Activated CD8-positive, alpha-beta memory T cell treated with anti-CD3 and anti-CD28 coated beads, Interleukin-2, amount 50 U/mL, for 4 hours (primary cell): ENCODE measurements around the gene CCDC91.

ENCODE experiments used
- DNase-seq: peaks from one replicate; pipeline ENCODE4 v3.0.0-alpha.2; 2020

The CCDC91 gene

DNA sequence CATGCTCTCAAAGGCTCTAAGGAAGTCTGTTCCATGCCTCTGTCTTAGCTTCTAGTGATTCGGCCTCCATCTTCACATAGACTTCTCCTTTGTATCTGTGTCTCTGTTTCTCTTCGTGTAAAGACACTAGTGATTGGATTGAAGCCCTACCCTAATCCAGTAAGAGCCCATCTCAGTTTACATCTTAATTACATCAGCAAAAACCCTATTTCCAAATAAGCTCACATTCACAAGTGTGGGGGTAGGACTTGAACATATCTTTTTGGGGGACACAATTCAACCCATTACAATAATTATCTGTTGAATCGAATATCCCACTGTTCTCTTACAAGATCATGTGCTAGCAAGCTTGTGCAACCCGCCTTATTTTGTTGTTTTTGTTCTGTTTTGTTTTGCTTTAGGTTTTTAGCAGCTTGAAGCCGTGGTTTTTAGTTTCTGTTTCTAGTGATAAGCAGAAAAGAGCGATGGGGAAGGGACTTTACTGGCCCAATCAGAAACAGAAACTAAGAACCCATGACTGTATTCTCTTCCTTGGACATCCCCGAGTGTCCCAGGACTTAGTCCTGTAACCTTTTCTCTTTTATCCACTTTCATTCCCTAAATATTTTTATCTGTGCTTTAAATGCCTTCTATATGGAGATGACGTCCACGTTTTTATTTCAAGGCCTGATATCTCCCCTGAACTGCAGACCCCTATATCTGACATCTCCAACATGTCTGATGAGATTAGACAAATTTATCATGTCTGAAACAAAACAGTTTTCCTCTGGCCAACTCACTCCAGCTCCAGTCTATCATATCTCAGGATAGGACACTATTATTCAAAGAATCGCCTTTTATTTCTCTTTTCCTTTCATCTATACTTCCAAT, 353.0 kb downstream of the CCDC91 start:
- no peak for DNase-seq

DNA sequence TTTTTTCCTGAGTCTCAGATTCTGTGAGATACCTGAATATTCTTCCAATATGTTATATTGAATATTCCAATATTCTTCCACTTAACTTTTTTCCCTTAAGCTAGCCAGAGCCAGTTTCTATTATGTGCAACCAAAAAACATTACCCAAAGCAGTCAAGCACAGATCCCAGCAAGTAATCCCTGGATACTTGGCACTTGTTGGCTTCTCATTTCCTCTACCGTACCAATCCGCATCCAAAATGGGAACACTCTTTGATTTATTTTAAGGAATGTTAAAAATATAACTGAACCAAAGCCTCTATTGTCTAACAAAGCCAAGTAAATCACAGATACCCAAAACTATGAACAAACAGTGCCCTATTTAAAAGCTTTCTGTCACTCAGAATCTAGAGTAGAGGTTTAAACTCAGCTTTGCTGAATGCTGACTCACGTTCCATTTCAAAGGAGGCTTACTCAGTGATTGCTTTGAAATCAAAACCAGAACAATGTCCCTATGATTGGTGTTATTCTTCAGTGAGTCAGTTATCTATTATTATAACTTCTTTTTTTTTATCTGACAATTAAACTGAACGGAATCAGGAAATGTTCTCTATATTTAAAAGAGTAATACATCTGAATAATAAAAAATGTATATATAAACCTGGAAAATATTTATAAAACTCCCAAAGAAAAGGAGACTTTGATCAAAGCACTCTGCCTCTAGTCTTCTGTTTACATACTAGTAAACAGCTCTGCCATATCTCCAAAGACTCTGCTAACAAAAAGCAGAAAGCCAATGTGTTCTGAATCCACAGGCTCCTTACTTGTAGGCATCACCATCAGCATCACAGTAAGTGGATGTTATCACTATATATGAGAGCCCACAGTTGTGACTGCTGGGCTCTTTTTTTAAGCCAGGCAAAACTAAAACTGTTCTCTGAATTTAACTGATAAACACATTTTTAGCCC, 360.8 kb downstream of the CCDC91 start:
- no peak for DNase-seq

DNA sequence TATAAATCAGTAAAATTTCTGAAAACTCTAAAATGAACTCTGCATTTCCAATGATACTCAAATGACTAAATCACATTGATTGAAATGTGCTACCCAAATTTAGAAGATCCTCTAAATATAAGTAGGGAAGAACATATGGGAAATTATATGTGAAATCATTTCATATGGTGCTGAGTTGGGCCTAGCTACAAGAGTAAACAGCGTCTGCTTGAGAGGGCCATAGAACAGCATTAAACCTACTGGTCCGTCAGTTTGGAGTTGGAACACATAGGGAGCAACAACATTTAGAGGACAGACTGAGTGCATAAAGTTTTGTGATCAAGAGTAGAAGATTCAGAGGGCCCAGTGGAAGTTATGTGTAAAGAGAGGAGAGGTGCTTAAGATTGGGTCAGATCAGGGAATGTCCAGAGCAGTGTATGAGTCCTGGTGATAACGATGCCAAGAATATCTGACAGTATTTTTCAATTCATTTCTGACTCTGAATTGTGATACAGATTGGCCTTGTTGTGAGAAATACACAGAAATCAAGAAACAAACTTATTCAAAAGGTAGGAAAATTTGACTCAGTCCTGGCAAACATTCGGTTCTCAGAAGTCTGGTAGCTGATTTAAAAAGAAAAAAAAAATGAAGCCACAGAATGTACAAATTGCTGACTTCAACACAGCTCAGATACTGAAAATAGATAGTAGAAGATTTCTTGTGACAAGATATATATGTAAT, 362.2 kb downstream of the CCDC91 start:
- DNase-seq, result no peak

DNA sequence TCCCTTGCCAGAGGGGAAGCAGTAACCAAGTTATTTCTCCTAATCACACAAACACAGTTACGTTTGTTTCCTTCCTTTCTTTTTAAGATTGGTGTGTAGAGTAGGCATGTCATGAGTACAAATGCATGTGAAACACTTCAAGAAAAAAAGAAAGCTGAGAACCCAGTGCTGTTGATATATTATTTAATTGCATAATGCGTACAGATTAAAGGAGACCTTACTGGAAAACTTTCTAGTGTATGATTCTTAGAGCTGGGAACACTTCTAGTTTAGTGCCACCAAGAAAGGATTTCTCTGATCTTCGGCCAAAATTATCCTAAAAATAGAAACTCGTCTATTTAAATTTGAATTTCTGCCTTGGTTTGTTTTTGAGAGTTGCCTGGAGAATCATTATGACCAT, 365.5 kb downstream of the CCDC91 start:
- DNase-seq, result no peak

DNA sequence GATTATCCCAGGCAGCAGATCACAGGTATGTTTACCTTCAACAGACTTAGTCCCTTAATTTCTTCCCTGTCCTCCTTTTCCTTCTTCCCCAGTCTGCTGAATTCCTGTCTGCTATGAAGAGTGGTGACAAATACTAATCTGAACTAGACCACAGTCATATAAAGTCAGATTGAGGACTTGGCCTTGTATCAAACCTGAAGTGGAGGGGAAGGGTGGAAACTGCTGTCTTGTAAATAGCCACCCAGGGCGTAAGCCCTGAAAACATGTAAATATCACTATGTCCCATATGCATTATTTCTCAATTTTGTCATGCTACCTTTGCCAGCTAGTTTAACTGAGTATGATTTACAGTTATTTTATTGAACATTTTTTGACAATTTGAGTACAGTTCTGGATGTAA, 368.0 kb downstream of the CCDC91 start:
- DNase-seq, result no peak

DNA sequence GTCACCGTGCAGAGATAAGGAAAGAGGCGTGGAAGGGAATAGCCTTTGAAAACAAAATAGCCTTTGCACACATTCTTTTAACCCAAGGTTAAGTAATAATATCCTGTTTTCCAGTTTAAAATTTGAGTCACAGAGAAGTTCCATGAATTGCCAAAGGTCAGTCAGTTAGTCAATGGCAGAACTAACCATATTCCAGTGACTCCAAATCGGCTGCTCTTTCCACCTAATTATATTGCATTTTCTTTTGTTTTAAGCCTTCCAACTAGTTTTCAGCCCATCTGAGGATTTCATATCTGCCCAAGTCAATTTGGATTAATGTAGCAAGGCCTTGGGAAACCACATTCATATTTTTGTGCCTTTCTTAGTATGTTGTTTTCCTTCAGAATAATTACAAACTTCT, 373.0 kb downstream of the CCDC91 start:
- no peak for DNase-seq

DNA sequence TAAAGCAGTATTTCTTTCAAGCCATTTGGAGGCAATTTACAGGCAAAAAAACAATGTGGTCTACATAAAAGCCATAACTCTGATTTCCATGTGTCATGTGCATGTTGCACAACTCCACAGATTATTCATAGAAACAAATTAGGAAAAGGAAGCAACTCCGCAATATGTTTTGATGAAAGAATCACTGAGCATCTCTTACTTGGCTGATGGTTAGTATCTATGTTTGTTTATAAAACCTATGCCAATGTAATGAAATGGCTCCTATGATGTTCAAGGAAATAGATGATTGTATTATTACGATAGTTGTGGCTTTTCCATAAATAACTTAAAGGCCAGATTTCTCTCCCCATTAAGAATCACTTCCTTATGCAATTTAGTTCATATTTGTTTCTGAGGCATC, 373.7 kb downstream of the CCDC91 start:
- DNase-seq, result no peak

DNA sequence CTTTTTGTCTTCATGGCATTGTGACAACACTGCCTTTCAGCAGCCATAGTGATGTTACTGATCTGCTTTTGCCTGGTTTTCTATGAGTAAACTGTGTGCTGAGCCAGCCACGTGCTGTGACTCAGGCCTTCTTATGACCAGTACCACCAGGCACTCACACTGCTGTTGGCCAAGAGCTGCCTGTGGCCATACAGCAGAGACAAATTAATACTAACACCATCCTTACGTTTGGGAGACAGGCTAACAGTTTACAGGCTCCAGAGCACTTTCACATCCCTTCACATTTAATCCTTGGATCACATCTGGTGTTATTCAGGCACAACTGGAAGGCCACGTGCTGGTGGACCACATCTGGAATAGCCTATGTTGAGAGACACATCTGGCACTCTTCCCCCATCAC, 377.9 kb downstream of the CCDC91 start:
- no peak for DNase-seq

DNA sequence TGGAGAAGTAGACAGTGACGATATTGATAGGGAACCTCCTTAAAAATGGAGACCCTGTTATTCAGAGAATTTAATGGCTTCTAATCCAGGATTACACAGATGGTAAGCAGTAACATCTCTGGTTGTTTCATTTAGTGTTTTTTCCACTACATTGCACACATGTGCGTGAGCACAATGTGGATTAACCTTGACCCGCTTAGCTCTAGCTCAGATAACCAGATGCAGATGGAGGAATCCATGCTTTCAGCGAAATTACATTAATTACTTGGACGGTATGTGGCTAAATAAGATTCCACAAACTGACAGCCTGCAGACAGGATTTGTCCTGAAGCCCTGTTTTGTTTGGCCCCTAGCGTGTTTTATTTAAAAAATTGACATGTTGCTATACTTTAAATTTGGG, 378.4 kb downstream of the CCDC91 start:
- DNase-seq, result no peak

DNA sequence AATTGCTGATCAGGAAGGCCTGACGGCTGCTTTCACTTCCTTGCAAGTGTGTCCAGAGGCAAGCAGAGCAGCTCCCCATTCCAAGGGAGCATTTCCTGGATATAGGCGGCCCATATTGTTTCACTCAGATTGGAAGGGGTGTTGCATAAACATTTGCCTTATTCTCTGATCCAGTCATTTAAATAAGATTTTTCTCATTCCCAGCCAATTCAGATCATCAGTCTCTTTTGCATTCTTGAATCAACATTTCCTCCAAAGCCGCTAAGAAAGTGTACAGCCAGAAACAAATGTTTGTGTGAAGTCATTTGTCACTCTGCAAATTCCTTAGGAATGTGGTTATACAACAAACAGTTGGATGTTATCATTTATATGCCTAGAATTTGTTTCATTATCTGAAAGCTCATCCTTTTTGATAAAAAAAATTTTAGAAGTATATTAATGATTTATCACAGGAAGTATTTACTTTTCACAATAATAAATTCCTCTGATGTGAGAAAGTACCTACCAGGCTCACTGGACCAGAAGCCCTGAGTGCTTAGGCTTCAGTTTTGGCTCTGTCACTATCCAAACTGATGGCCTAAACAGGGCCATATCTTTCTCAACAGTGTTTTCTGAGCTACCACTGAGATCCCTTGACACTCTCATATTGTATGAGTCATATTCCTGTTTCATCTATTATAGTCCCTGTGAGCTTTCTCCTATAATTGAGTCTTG, 379.6 kb downstream of the CCDC91 start:
- DNase-seq, result no peak

DNA sequence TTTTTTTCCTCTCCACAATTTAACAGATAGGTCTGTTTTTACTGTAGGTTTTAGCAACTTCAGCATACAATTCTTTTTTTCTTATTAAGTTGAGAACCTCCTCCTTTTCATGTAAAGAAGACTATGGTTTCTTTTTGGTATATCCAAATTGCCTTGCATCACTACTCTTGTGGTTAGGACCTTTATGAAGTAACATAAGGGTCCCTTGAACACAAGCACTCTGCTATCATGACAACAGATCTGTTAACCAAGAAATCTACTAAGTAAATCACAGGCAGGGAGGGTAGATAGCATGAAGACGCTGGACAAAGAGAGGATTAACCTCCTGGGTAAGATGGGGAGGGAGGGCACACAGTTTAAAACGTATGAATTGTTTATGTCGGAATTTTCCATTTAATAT, 380.6 kb downstream of the CCDC91 start:
- DNase-seq, result no peak

DNA sequence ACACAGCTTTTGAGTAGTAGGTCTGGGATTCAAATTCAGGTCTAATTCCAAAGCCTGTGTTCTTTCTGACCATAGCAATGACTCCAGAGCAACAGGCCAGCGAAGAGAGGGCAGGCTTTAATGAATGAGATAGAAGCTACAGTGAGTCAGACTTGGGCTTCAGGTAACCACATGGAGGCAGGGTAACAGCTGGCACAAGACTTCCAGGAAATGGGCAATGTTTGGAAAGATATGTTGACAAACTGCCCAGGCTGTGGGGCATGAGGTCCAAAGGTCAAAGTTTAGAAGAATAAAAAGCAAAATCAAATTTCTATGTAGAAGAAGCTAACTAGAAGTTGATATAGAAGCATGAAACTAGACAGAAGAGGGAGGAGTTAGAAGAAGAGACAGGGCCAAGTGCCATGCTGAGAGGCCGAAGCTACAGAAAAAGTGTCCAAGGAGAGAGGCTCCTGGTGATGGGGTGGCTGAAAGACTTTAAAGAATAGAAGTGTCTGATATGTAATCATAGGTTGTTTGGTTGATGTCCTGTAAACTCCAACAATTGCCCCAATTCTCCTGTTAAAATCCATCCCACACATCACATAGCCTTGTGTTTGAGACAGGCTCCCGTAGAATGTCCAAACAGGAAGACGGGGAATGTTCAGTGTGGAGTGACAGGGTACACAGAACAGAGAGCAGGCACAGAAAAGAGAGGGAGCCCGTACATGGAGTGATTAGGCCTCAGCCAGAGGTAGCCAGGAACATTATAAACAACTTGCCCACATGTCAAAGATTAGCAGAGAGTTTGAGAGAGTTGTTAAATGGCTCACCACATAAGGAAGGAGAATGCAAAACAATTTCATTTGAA, 384.7 kb downstream of the CCDC91 start:
- DNase-seq, result no peak

DNA sequence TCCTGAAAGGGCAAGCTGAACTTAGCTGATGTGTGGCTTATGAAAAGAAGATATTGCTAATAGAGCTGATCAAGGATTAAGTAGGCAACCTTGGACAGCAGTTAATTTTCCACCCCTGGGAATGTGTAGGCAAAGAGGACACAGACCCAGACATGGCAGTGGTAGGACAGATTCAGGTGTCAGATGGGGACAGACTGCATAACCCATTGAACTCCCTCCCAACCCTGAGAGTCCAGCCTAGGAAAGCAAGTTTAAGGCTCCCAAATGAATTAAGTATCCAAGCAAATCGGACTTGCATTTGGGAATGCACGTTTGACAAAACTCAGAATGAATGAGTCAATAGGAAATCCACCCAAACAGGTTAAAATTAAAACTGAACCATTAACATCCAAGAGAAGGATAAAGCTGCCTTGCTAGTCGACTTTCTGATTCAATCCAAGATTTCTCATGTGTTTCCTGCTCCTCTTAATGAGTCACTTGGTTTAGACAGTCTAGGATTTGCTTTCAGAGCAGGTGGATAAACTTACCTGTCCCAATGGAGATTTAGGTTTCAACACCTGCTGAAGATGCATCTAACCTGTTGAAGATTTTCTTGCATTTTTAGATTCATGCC, 385.4 kb downstream of the CCDC91 start:
- no peak for DNase-seq

DNA sequence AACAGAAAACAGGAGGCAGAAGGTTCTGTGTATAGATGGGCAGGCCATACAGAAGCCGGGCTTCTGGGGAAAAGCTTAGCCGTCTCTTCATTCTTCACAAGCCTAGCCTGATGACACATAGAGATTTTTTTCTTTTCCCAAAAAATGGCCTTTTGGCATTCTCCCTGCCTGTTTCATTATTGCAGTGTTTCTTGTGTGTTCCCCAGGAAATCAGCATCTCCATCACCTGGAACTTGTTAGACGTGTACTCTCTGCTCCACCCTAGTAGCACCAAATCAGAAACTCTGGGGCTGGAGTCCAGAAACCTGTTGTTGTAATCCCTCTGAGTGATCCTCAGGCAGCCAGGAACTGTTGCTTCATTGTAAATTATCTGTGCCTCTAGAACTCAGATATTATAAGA, 388.1 kb downstream of the CCDC91 start:
- no peak for DNase-seq

DNA sequence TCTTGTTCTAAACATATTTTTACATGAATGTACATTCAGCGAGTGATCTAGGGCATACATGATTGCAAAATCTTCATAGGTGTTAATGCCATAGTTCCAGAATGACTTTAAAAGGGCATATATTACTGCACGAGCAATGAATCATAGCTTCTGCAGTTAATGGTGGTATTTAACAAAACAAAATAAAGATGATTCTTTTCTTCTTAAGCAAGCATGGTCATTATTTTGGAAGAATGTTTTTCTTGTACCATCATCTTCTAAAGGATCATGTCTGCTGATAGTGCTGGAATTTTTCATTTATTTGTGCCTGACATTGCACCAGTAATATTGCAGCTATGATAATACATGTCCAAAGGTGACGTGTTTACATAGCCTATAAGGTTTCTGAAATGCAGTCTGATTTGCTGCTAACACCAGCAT, 388.6 kb downstream of the CCDC91 start:
- DNase-seq, result no peak

DNA sequence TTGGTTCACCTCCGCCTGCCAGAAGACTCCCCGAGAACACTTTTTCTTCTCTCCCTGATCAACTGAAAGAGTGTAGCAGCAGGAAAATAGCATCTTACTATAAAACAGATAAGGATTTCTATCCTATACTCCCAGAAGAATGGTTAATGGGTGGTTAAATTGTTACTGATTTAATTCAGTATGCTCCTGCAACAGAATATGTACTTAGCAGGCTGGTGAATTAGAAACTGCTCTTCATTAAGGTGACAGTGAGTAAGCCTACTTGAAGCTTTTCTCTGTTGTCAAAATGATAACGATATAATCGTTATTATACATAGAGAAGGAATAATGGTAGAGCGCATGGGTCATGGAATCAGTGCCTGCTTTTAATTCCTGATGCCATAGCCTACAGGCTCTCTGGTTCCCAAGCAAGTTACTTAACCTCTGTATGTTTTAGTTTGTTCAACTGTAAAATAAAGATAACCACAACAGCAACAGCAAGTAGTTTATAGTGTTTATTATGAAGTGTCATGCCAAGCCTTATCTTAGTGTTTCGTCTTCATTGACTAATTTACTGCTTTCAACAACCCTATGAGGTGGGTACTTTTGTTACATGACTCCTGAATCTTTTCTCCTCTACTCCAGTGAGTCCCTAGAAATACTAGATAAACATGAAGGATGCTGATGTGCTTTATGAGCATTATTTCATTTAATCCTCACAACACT, 392.6 kb downstream of the CCDC91 start:
- DNase-seq, result no peak

DNA sequence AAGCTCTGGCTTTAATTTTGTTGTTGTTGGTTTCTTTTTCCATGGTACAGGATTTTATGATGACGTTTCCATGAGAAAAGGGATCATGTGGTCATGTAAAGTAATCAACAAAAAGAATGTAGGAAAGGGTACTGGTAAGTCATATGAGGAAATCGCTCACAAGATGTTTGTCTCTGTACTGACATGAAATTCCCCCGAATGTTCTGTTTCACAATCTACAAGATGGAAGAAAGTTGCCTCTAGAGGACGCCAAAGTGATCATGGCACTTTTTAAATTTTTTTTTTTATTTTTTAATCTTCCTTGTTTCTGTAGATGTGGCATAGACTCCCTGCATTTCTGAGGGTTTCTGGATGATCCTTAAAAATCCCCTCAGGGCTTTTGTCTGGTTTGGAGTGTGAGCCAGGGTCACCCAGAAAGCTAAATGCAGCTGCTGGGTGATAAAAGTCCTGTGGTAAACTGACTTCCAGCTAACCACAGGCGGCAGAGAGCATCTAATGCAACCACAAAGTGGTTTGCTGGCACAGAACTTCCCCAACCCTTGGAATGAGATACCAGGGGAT, 393.5 kb downstream of the CCDC91 start:
- no peak for DNase-seq

DNA sequence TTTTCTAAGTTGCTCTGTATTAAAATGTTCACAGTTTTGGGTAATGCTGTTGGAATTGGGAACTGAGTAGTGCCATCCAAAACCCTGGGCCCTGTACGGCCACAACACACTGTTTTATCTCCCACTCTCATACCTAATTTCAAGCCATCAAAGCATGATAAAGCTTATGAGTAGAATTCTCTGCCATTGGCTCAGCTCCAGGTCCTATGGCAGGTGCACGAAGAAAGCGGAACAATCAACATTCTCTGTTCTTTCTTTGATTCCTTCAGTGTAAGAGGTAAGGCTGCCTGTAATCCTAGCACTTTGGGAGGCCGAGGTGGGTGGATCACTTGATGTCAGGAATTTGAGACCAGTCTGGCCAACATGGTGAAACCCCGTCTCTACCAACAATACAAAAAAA, 394.9 kb downstream of the CCDC91 start:
- no peak for DNase-seq

DNA sequence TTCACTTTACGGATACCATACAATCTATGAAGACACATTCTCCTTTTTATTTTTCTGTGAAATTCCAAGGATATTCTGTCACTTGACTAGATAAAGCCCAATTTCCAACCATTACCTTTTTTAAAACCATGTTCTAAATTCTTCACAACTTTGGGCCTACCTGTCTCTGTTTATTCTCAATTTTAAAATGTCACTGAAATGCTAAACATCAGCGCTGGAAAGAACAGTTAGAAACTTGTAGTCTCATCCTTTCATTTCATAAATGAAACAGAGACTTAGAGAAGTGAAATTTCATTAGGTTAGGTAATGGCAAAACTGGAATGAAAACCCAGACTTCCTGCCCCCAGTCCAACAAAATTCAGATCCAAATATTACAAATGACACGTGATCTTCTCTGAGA, 396.2 kb downstream of the CCDC91 start:
- no peak for DNase-seq

DNA sequence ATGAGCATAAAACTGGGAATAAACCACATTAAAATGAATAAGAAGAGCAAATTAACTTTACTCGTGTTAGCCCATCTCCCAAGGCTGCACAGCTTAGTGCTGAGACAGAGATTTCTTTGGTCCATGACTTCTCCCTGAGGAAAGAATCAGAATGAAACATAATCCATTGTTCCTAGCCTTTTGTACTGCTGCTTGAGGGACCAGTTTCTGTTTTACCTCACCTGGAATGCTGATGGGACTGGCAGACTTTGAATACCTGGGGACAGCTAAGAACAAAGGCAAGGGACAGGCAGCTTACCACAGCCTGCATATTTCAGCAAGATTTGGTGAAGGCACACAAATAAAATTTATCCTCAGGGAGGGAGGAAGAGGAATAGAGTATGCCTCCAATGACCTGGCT, 401.6 kb downstream of the CCDC91 start:
- no peak for DNase-seq
